HCT116 (cell line): ENCODE data around the gene MTMR10.

ENCODE experiments used
- ELF1 ChIP-seq: IDR thresholded peaks from 2 replicates; pipeline ENCODE4 v1.6.1; 2012; ENCODE audit warnings: low read depth, borderline replicate concordance
- EZH2 ChIP-seq: fragments of 200-600 bp; sonication (generic); IDR thresholded peaks from 2 replicates; pipeline ENCODE4 v1.6.1; 2017; ENCODE audit warnings: antibody characterized with exemption, mixed run types
- POLR2A ChIP-seq: IDR thresholded peaks from 2 replicates; pipeline ENCODE4 v1.7.0; 2011; ENCODE audit warnings: borderline replicate concordance; ENCODE audit not compliant: insufficient read depth, insufficient read length; ENCODE audit errors: extremely low read depth
- REST ChIP-seq: IDR thresholded peaks from 2 replicates; pipeline ENCODE4 v1.6.1; 2012; ENCODE audit warnings: low read depth
- TCF7L2 ChIP-seq: IDR thresholded peaks from 2 replicates; pipeline ENCODE4 v1.7.0; 2011; ENCODE audit warnings: borderline replicate concordance, inconsistent platforms; ENCODE audit not compliant: insufficient read depth, insufficient read length; ENCODE audit errors: extremely low read depth
- YY1 ChIP-seq: IDR thresholded peaks from 2 replicates; pipeline ENCODE4 v1.6.1; 2011; ENCODE audit warnings: low read length, low read depth, moderate library complexity, mild to moderate bottlenecking; ENCODE audit not compliant: insufficient replicate concordance; ENCODE audit errors: extremely low read depth

DNA sequence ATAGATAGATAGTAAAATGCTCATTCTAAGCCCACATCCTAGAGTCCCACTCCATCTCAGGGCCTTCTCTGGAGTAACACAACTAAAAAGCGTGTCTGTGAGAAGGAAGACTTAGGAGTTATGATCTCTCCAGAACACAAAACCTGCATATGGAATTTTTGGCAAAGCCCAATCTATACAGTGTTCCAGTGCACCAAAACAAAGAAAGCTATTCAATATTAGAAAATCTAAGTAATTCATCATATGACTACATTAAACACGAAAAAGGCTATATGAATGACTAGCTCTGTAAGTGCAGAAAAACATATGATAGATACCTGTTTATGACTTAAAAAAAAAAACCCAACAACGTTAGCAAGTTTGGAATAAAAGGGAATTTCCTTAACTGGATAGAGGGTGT lies 27.7 kb downstream of the MTMR10 start:
- no peak for TF ChIP-seq POLR2A
- no peak for TF ChIP-seq EZH2
- no peak for TF ChIP-seq REST
- no peak for TF ChIP-seq YY1
- no peak for TF ChIP-seq ELF1
- TF ChIP-seq TCF7L2, result no peak
